NCI-H524 treated with DMSO at 0.1 percent for 48 hours (cell line): ENCODE measurements around the gene LDB3.

Experiments
- DNase-seq: peaks from one replicate; lab custom pipeline; 2025; lab: John Stamatoyannopoulos, UW

The LDB3 gene

DNA sequence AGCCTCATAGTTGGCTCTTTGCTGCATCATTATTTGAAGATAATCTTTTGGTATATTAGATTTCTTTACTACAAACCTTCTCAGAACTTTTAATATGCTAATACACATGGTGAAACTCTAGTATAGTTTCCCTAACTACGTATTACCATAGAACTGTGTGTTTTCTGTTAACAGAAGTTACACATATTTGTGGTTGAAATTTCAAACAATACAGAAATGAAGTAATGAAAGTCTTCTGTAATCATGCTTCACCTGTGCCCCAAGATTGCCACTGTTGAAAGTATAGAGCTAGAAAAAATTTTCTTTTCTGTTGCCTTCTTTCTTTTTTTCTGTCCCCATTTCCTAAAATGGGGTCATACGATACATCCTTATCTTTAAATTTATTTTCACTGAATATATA is 97.2 kb downstream of the LDB3 start:
- DNase-seq = no peak

DNA sequence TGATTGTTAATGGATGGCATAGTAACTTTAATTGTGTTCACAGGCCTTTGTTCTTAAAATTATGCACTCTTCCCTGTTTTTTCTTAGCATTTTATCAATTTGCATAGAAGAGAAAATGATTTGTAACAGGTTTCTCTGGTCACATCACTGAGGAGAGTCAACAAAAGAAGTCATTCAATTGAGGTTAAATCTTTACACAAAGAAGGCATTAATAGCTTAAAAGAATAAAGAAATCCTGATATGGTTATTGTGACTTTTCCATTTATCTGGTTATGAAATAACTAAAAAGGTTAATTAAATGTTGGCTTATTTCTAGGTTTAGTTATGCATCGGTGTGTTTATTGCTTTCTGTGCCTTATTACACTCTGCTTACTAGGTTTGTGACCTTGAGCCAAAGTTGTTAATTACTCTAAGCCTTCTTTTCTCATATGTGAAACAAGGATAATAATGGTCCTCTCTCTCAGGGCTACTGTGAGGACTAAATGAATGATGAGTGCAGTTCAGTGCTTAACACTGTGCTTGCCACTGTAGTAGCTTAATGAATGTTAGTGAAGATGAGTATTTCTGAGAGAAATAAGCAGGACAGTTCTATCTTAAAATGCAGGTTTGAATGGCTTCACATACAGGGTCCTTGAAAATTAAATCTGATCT is 100.2 kb downstream of the LDB3 start:
- no peak for DNase-seq

DNA sequence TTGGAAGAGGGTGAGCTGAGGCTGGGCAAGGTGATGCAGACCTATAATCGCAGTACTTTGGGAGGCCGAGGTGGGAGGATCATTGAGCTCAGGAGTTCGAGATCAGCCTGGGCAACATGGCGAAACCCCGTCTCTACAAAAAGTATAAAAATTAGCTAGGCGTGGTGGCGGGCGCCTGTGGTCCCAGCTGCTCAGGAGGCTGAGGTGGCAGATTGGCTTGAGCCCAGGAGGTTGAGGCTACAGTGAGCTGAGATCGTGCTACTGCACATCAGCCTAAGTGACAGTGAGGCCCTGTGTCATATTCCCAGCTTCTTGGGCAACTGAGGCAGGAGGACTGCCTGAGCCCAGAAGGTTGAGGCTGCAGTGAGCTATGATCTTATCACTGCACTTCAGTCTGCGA is 101.7 kb downstream of the LDB3 start:
- DNase-seq = no peak

DNA sequence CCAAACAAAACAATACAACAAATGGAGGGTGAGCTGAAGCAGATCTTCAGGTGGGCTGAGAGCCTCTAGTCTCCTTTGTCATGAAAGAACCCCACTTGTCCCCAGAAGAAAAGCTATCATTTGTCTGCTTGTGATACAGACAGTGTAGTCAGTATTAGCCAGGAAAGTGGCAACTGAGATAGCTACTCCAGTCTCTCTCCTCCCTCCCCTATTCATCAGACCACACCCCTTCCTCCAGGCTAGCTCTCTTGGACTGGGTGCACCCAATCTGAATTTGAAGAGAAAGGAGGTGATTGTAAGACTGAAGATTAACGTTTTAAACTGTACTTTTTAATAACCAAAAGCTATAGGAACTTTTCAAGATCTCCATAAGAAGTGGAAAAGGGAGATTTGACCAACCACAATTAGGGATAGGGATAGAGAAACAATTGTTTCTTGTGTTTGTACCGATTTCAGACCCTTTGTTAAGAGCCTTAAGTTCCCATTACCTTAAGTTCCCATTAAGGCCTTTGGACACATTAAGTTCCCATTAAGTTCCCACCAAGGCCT is 102.2 kb downstream of the LDB3 start:
- DNase-seq = no peak

DNA sequence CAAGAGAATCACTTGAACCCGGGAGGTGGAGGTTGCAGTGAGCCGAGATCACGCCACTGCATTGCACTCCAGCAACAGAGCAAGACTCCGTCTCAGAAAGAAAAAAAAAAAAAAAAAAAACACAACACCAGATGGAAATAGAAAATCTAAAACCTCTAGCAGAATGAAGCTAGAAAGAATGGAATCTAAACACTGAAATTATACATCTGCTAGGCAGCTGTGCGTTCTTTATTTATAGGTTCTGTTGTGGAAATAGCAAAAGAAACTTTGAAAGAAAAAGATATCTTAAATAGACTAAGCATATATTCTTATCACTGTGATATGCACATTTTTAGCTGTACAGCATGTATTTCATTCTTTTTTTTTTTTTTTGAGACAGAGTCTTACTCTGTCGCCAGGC is 105.2 kb downstream of the LDB3 start:
- DNase-seq = no peak

DNA sequence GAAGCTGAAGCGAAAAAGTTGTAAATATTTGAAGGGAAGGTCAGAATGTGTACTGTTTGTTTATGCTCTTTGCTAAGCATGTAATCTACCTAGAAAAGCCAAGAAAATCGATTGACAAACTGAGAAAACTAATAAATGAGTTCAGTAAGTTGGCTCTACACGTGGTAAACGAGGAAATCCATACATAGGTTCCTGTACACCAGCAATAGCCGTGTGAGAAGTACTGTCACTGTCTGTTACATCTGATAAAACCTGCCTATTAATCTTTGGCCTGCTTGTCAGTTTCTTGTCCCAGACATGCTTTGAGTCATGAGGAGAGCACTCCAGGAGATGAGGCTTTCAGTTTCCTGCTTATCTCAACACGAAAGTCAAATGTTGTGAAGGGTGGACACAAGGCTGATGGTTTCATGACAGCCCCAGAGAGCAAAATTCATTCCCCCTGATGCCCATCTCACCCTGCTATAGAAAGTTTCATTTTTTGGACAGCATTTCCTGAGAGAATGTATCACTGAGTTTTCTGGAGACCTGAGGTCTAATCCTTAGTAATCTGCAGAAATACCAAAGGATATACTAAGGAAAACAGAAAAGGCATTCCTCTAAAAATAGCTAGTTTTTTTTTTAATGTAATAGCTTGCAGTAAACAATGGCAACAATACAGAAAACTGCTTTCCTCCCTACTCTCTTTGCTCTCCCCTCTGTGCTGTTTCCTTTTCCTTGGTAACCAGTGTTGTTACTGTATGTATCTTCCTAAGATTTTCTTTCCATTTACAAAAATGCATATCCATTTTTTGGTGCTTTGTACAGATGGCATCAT is 107.0 kb downstream of the LDB3 start:
- DNase-seq = no peak

DNA sequence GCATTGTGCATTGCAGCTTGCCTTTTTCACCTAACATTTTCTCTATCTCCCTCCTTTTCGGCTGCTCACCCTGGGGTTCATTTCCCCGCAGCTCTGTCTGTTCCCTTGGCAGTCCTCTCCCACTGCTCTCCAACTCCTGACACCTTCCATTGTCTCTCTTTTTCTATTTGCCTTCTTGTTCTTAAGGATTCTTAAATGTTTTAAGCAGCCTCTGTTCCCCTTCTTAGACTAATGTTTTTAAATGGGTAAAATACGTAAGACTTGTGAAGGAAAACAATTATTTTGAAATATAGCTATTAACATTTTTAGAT is 107.5 kb downstream of the LDB3 start:
- DNase-seq = no peak

DNA sequence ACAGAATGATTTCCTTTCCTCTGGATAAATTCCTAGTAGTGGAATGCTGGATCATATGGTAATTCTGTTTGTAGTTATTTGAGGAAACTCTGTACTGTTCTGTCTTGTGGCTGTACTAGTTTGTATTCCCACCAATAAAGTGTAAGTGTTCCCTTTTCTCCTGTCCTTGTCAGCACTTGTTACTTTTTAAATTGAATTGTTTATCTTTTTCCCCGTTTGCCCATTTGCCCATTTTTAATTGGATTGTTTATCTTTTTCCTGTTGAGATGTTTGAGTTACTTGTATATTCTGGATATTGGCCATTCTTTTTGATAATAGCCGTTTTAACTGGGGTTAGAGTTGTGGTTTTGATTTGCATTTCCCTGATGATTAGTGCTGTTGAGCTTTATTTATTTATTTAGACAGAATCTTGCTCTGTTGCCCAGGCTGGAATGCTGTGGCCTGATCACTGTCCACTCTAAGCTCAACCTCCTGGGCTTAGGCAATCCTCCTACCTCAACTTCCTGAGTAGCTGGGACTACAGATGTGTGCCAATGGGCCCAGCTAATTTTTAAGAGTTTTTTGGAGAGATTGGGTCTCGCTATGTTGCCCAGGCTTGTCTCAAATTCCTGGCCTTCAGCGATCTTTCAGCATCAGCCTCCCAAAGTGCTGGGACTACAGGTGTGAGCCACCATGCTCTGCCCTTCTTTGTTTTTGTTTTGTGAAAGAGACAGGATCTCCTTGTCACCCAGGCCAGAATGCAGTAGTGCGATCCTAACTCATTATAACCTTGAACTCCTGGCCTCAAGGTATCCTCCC is 111.1 kb downstream of the LDB3 start:
- no peak for DNase-seq

DNA sequence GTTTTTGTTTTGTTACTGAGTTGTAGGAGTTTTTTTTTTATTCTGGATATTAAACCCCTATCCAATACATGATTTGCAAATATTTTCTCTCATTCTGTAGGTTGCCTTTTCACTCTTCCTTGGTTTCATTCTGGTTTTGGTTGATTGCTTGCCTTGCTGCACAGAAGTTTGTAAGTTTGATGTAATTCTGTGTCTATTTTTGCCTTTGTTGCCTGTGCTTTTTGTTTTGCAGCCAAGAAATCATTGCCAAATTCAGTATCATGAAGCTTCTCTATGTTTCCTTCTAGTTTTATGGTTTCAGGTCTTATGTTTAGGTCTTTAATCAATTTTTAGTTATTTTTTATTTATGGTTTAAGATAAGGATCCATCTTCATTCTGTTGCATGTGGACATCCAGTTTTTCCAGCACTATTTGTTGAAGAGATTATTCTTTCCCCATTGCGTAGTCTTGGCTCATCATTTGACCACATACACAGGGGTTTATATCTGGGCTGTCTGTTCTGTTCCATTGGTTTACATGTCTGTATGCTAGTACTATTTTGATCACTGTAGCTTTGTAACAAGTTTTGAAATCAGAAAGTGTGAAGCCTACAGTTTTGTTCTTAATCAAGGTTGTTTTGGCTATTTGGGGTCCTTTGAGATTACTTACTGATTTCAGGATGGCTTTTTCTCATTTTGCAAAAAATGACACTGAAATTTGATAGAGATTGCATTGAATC is 114.5 kb downstream of the LDB3 start:
- DNase-seq = no peak

DNA sequence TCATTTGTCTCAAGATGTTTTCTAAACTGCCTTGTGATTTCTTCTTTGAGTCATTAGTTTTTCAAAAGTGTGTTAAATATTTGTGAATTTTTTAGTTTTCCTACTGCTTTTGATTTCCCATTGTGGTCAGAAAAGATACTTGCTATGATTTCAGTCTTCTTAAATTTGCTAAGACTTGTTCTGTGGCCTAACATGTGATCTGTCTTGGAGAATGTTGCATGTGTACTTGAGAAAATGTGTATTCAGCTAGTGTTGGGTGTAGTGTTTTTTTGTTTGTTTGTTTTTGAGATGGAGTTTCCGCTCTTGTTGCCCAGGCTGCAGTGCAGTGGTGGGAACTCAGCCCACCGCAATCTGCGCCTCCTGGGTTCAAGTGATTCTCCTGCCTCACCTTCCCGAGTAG is 116.7 kb downstream of the LDB3 start:
- DNase-seq = no peak
